CD4-positive, alpha-beta T cell (primary cell): Measurements from ENCODE around the gene PRKAR1A. TPM values are rescaled to one million over a fixed set of nuclear protein-coding genes. Genes with fewer than 3 reads are reported as not detected.
"Not testable (repeated sequence)": the region's sequence is repeated elsewhere in the genome, so short reads cannot be mapped to it uniquely, and the experiment has no call there.

Source experiments
- ATAC-seq: fragments of 200-7000 bp; cut with Tn5 transposase; one replicate; pipeline ENCODE4 v1.10.0; 2022; ENCODE audit warnings: mild to moderate bottlenecking; ENCODE audit not compliant: poor library complexity
- CTCF ChIA-PET: fragments of 350-600 bp; sonication (Branson Sonifier 250); formaldehyde crosslinking; loops from one replicate; lab custom pipeline; 2021; ENCODE audit warnings: antibody characterized with exemption, inconsistent platforms; lab: Charles Lee
- POLR2A ChIA-PET: fragments of 350-600 bp; sonication (Branson Sonifier 250); formaldehyde crosslinking; loops from one replicate; lab custom pipeline; 2021; ENCODE audit warnings: antibody characterized with exemption, inconsistent platforms; lab: Charles Lee
- DNase-seq, 14 experiments: peaks; one replicate each; pipeline ENCODE4 v3.0.0-alpha.2; 2013 to 2020; ENCODE audit warnings: mixed read lengths in 2 of 14
- H3K27ac ChIP-seq, 2 donors: one replicate each; pipeline versions ENCODE4 v1.5.1 to v1.7.0; 2013; ENCODE audit warnings: low read length in 2 of 2, low read depth in 1 of 2, mild to moderate bottlenecking in 1 of 2
- H3K27me3 ChIP-seq, 2 experiments: 1 replicate in 1 of 2; 2 replicates in 1 of 2; pipeline versions ENCODE4 v1.6.1 to v1.7.0; 2013; ENCODE audit warnings: low read length in 2 of 2, control low read depth in 1 of 2, mild to moderate bottlenecking in 1 of 2, moderate library complexity in 1 of 2; ENCODE audit not compliant: insufficient read depth in 2 of 2, control insufficient read depth in 1 of 2
- H3K36me3 ChIP-seq: one replicate; pipeline ENCODE4 v1.6.1; 2013; ENCODE audit warnings: low read length, control low read depth; ENCODE audit not compliant: insufficient read depth
- H3K4me1 ChIP-seq: one replicate; pipeline ENCODE4 v1.6.1; 2013; ENCODE audit warnings: low read length, control low read depth; ENCODE audit not compliant: insufficient read depth
- H3K4me3 ChIP-seq: one replicate; pipeline ENCODE4 v1.5.1; 2013; ENCODE audit warnings: mild to moderate bottlenecking, low read length, moderate library complexity
- H3K9me3 ChIP-seq, 2 experiments: 1 replicate in 1 of 2; 2 replicates in 1 of 2; pipeline versions ENCODE4 v1.6.1 to v1.7.0; 2013; ENCODE audit warnings: low read length in 2 of 2, mild to moderate bottlenecking in 2 of 2, control low read depth in 1 of 2, moderate library complexity in 1 of 2; ENCODE audit not compliant: control insufficient read depth in 1 of 2, insufficient read depth in 1 of 2
- H3K27ac Mint-ChIP-seq: one replicate; pipeline ENCODE4 v1.8.0; 2020; ENCODE audit warnings: mixed read lengths
- H3K27me3 Mint-ChIP-seq: one replicate; pipeline ENCODE4 v1.8.0; 2021; ENCODE audit warnings: mixed read lengths
- H3K36me3 Mint-ChIP-seq: one replicate; pipeline ENCODE4 v1.8.0; 2021; ENCODE audit warnings: low read depth, mixed read lengths
- H3K4me1 Mint-ChIP-seq: one replicate; pipeline ENCODE4 v1.8.0; 2021; ENCODE audit warnings: low read depth, mixed read lengths
- H3K4me3 Mint-ChIP-seq: one replicate; pipeline ENCODE4 v1.8.0; 2020; ENCODE audit warnings: mild to moderate bottlenecking, mixed read lengths
- H3K9me3 Mint-ChIP-seq: one replicate; pipeline ENCODE4 v1.8.0; 2020; ENCODE audit warnings: mixed read lengths
- intact Hi-C, 2 experiments: fragments of 100-400 bp; cut with DNase I in 1 of 2; cut with micrococcal nuclease in 1 of 2; formaldehyde crosslinking; loops; one replicate each; pipeline versions ENCODE4 v1.15.1 to v1.9.0; 2023 to 2025; cut with DNase I, micrococcal nuclease
- total RNA-seq, 174 experiments: library from RNA in 2 of 174; stranded (reverse) in 2 of 174; gene quantifications; one replicate each; pipeline ENCODE4 v1.2.3 and lab custom pipeline; 2021 to 2026
- TF ChIP-seq, protein P1 (sequence below): fragments of 200-600 bp; IDR thresholded peaks from one replicate; pipeline ENCODE4 v1.8.0; 2022; ENCODE audit warnings: antibody characterized with exemption, mild to moderate bottlenecking

Gene PRKAR1A
- total RNA-seq, 2 experiments from 2014 or later, result 88.8 to 89.1 TPM

DNA sequence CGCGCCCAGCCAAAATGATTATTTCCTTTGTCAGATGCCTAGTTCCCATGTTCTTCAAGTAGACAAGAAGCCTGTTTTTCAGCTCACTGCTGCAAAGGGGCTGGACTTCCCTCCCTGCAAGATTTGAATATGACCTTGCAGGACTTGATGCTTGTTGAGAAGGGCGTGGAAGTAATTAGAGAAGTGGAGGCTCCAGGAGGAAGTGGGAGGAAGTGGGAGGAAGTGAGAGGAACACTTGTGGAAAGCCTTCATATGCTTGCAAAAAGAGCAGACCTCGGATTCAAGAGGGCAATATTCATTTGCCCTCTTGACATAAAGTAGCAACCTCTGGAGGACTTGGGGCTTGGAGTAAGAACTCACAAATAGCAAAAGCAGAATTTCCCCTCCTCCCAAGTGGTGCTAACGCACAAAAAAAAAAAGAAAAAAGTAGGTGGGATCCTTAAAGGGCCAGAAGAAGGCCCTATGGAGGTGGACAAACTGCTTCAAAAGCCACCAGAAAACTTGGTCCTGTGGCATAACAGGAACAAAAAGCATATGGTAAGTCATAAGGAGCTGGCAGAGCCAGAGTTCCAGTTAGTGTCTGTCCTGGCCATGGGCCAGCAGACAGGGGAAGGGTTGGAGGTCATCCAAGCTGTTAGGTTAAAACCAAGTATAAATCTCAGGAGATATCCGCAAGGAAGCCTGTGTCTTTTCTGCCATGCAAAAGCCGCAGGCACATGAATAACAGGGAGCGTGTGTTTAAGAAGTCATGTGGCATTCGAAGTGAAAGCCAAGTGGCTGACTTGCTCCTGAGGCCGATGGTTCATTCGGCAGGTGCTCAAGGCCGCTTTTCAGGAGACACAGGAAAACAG, 20.6 kb upstream of the PRKAR1A start:
- Mint-ChIP-seq H3K4me3 (no peak overlapping the region), H3K4me1 (peaks cover 20% of the 10 kb centered on the region), H3K27ac (peak overlapping the region; percentile 48), H3K36me3 (peaks cover 8% of the 10 kb centered on the region), H3K9me3 (peaks cover 4% of the 10 kb centered on the region), H3K27me3 (peaks cover 7% of the 10 kb centered on the region)
- TF ChIP-seq, protein P1, sequence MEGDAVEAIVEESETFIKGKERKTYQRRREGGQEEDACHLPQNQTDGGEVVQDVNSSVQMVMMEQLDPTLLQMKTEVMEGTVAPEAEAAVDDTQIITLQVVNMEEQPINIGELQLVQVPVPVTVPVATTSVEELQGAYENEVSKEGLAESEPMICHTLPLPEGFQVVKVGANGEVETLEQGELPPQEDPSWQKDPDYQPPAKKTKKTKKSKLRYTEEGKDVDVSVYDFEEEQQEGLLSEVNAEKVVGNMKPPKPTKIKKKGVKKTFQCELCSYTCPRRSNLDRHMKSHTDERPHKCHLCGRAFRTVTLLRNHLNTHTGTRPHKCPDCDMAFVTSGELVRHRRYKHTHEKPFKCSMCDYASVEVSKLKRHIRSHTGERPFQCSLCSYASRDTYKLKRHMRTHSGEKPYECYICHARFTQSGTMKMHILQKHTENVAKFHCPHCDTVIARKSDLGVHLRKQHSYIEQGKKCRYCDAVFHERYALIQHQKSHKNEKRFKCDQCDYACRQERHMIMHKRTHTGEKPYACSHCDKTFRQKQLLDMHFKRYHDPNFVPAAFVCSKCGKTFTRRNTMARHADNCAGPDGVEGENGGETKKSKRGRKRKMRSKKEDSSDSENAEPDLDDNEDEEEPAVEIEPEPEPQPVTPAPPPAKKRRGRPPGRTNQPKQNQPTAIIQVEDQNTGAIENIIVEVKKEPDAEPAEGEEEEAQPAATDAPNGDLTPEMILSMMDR, result no peak
- Histone ChIP-seq H3K27me3 (no peaks in the 10 kb centered on the region), H3K4me3 (no peak overlapping the region), H3K9me3 (no peaks in the 10 kb centered on the region), H3K27ac (no peak overlapping the region), H3K36me3 (no peaks in the 10 kb centered on the region), H3K4me1 (peaks cover 18% of the 10 kb centered on the region)
- ATAC-seq (no peak), DNase-seq (peak in 2 of 14 experiments; percentile 40 to 49)
- intact Hi-C loops, result no loop called here
- ChIA-PET POLR2A (no interaction called here), CTCF (no interaction called here)

DNA sequence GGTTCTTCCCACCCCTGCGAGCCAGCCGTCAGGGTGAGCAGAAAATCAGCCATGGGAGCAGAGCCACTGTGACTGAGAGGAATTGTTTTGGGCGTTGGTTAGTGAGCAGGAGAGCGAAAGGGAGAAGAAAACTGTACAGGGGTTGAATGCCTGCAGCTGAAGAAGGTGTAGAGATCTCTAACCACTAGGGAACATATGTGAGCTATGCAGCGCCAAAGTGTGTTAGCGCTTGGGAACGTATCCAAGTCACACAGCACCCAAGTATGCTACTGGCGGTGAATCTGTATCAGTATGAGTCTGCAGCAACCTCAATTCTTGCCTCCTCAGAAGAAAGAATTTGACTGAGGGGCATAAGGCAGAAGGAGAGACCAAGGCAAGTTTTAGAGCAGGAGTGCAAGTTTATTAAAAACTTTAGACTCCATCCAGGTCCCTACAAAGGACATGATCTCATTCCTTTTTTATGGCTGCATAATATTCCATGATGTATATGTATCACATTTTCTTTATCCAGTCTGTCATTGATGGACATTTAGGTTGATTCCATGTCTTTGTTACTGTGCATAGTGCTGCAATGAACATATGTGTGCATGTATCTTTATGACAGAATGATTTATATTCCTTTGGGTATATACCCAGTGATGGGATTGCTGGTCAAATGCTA, 19.7 kb upstream of the PRKAR1A start:
- not testable (repeated sequence) for H3K27me3 Mint-ChIP-seq, H3K27ac Mint-ChIP-seq, H3K27ac ChIP-seq

DNA sequence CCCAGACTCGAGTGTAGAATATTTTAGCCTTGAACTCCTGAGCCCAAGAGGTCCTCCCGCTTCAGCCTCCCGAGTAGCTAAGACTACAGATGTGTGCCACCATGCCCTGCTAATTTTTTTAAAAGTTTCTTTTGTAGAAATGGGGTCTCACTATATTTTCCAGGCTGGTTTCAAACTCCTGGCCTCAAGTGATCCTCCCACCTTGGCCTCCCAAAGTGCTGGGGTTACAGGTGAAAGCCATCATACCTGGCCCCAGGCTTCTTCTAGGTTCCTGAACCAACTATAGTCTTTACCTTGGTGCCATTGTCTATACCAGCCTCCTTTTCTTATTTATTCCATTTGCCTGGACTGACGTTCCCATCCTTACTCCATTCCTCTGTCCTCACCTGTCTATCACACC, 17.1 kb upstream of the PRKAR1A start:
- Histone ChIP-seq H3K4me3 (no peak overlapping the region), H3K9me3 (no peaks in the 10 kb centered on the region), H3K27ac (no peak overlapping the region), H3K27me3 (no peaks in the 10 kb centered on the region), H3K36me3 (no peaks in the 10 kb centered on the region), H3K4me1 (peaks cover 12% of the 10 kb centered on the region)
- Mint-ChIP-seq H3K4me1 (peaks cover 18% of the 10 kb centered on the region), H3K9me3 (peaks cover 4% of the 10 kb centered on the region), H3K4me3 (no peak overlapping the region), H3K36me3 (peaks cover 8% of the 10 kb centered on the region), H3K27me3 (peaks cover 7% of the 10 kb centered on the region), H3K27ac (peak overlapping the region; percentile 22)
- intact Hi-C loops, result loop anchor here in 1 of 2 experiments (5.0 kb wide), 1 partner anchor 53 kb away; no protein-coding TSS in a partner anchor
- ChIA-PET CTCF (no interaction called here), POLR2A (no interaction called here)
- TF ChIP-seq, protein P1, result no peak
- ATAC-seq (no peak), DNase-seq (no peak)

More for the DNA sequence above, 19.7 kb upstream of the PRKAR1A start:
- DNase-seq, CTCF ChIA-PET, H3K4me3 Mint-ChIP-seq, POLR2A ChIA-PET, H3K27me3 ChIP-seq, ATAC-seq, H3K36me3 ChIP-seq, H3K36me3 Mint-ChIP-seq, intact Hi-C loops, H3K9me3 ChIP-seq, H3K9me3 Mint-ChIP-seq, H3K4me3 ChIP-seq: not testable (repeated sequence)
- peaks cover 18% of the 10 kb centered on the region for H3K4me1 Mint-ChIP-seq
- peaks cover 12% of the 10 kb centered on the region for H3K4me1 ChIP-seq
